BJ (cell line): ENCODE measurements around the gene LRIT1. TPM values are rescaled to one million over a fixed set of nuclear protein-coding genes. Genes with fewer than 3 reads are reported as not detected.

ENCODE experiments used
- CTCF ChIA-PET: fragments of 350-600 bp; formaldehyde crosslinking; extraction: SDS; loops from one replicate; lab custom pipeline; 2021; ENCODE audit warnings: antibody characterized with exemption, inconsistent platforms; lab: Yijun Ruan, JAX
- POLR2A ChIA-PET: fragments of 300-600 bp; sonication (Branson Sonifier 250); formaldehyde crosslinking; extraction: SDS; loops from one replicate; lab custom pipeline; 2021; ENCODE audit warnings: antibody characterized with exemption; lab: Charles Lee
- DNase-seq: peaks from one replicate; pipeline ENCODE4 v3.0.0-alpha.2; 2011; ENCODE audit warnings: low read depth
- H3K27me3 ChIP-seq: 2 replicates; pipeline ENCODE4 v1.6.0; 2011; ENCODE audit warnings: low read length; ENCODE audit not compliant: control insufficient read depth, insufficient read depth
- H3K36me3 ChIP-seq: 2 replicates; pipeline ENCODE4 v1.5.1; 2011; ENCODE audit warnings: low read length; ENCODE audit not compliant: control insufficient read depth, insufficient read depth
- H3K4me3 ChIP-seq: 2 replicates; pipeline ENCODE4 v1.5.1; 2011; ENCODE audit warnings: low read depth, mild to moderate bottlenecking, control low read depth, low read length
- CTCF ChIP-seq: IDR thresholded peaks from 2 replicates; pipeline ENCODE4 v1.5.1; 2011; ENCODE audit warnings: low read depth, mild to moderate bottlenecking, control low read depth, inconsistent platforms, low read length, moderate library complexity; ENCODE audit not compliant: insufficient read depth
- polyA plus RNA-seq: library from polyadenylated mRNA; depleted of rRNA; stranded (reverse); fragments of >200 nt; gene quantifications from 2 replicates; pipeline ENCODE4 v1.2.3, GENCODE V29; 2011

LRIT1 gene
- polyA plus RNA-seq, 1 experiment, result not detected

GRCh38 chr10:84196083-84196482 is 45.3 kb downstream of the LRIT1 start:
- Histone ChIP-seq H3K27me3 (peaks cover 23% of the 10 kb centered on the region), H3K4me3 (no peak overlapping the region), H3K36me3 (no peaks in the 10 kb centered on the region)
- no peak for DNase-seq
- no peak for TF ChIP-seq CTCF
- ChIA-PET CTCF (no interaction called here), POLR2A (no interaction called here)

- Histone ChIP-seq H3K27me3 (peaks cover 23% of the 10 kb centered on the region), H3K4me3 (no peak overlapping the region), H3K36me3 (no peaks in the 10 kb centered on the region)
- ChIA-PET POLR2A (no interaction called here), CTCF (no interaction called here)
- no peak for DNase-seq
- TF ChIP-seq CTCF, result no peak
Observed at GRCh38 chr10:84195044-84195830, 46.1 kb downstream of the LRIT1 start.

GRCh38 chr10:84194424-84195043 is 46.8 kb downstream of the LRIT1 start, which contains the start of gene CDHR1:
TSS of gene CDHR1 (plus strand) at chr10:84194537. CDS start at chr10:84194761, 224 bp downstream.
- Histone ChIP-seq H3K4me3 (peak within 1 kb of the TSS; percentile 16; the same call in 1 of the 2 replicates), H3K36me3 (no peaks in the 10 kb centered on the region), H3K27me3 (peaks cover 23% of the 10 kb centered on the region)
- DNase-seq, result no peak
- CTCF ChIA-PET, result no interaction called here
- POLR2A ChIA-PET, result no interaction called here
- TF ChIP-seq CTCF, result no peak

- no peak for DNase-seq
- ChIA-PET CTCF (no interaction called here), POLR2A (no interaction called here)
- no peaks in the 10 kb centered on the region for H3K36me3 ChIP-seq
- no peak for TF ChIP-seq CTCF
- H3K27me3 ChIP-seq, result peaks cover 23% of the 10 kb centered on the region
- peak overlapping the region; percentile 16; the same call in 1 of the 2 replicates for H3K4me3 ChIP-seq
Observed at GRCh38 chr10:84193846-84194423, 47.4 kb downstream of the LRIT1 start.

- ChIA-PET CTCF (no interaction called here), POLR2A (no interaction called here)
- peaks cover 23% of the 10 kb centered on the region for H3K27me3 ChIP-seq
- no peaks in the 10 kb centered on the region for H3K36me3 ChIP-seq
- TF ChIP-seq CTCF, result no peak
- DNase-seq, result no peak
- no peak overlapping the region for H3K4me3 ChIP-seq
Observed at GRCh38 chr10:84193327-84193726, 48.0 kb downstream of the LRIT1 start.
